CD14-positive monocyte (primary cell): Measurements from ENCODE around the gene IFI35. TPM values are rescaled to one million over a fixed set of nuclear protein-coding genes. Genes with fewer than 3 reads are reported as not detected.
A peak's percentile ranks its signal among the peaks of the same experiment; 100 is the strongest.
"Not testable (repeated sequence)": the region's sequence is repeated elsewhere in the genome, so short reads cannot be mapped to it uniquely, and the experiment has no call there.

Experiments
- DNase-seq, 3 donors: peaks; one replicate each; pipeline ENCODE4 v3.0.0-alpha.2; 2011 to 2022
- H2AFZ ChIP-seq: 2 replicates; pipeline ENCODE4 v1.6.0; 2012; ENCODE audit warnings: mild to moderate bottlenecking, low read depth, low read length, inconsistent platforms; ENCODE audit not compliant: insufficient read depth, poor library complexity, severe bottlenecking
- H3K27ac ChIP-seq, 2 donors: 1 replicate in 1 of 2; 2 replicates in 1 of 2; pipeline ENCODE4 v1.5.1; 2012 to 2013; ENCODE audit warnings: low read length in 2 of 2, control low read depth in 1 of 2, inconsistent platforms in 1 of 2, low read depth in 1 of 2, mild to moderate bottlenecking in 1 of 2
- H3K27me3 ChIP-seq, 2 donors: one replicate each; pipeline versions ENCODE4 v1.6.0 to v1.6.1; 2011 to 2013; ENCODE audit warnings: low read length in 2 of 2; ENCODE audit not compliant: control insufficient read depth in 2 of 2, insufficient read depth in 2 of 2
- H3K36me3 ChIP-seq, 2 donors: replicated peaks in 1 of 2; 1 replicate in 1 of 2; 2 replicates in 1 of 2; pipeline versions ENCODE4 v1.5.1 to v1.6.1; 2012 to 2013; ENCODE audit warnings: low read length in 2 of 2, control low read depth in 1 of 2, inconsistent platforms in 1 of 2, mild to moderate bottlenecking in 1 of 2; ENCODE audit not compliant: insufficient read depth in 2 of 2, control insufficient read depth in 1 of 2
- H3K4me1 ChIP-seq, 2 donors: 1 replicate in 1 of 2; 2 replicates in 1 of 2; pipeline versions ENCODE4 v1.5.1 to v1.6.1; 2012 to 2013; ENCODE audit warnings: low read length in 2 of 2, control low read depth in 1 of 2, inconsistent platforms in 1 of 2, mild to moderate bottlenecking in 1 of 2, moderate library complexity in 1 of 2; ENCODE audit not compliant: insufficient read depth in 2 of 2, control insufficient read depth in 1 of 2
- H3K4me2 ChIP-seq: replicated peaks from 2 replicates; pipeline ENCODE3; 2012; ENCODE audit warnings: low read length, moderate library complexity, mild to moderate bottlenecking; ENCODE audit not compliant: poor library complexity, severe bottlenecking; ENCODE audit errors: extremely low read depth
- H3K4me3 ChIP-seq, 3 experiments: fragments of 200-600 bp in 1 of 3; sonication (generic) in 1 of 3; replicated peaks in 1 of 3; 1 replicate in 2 of 3; 2 replicates in 1 of 3; pipeline ENCODE4 v1.5.1; 2011 to 2013; ENCODE audit warnings: low read length in 3 of 3, mild to moderate bottlenecking in 3 of 3, control low read depth in 2 of 3, low read depth in 2 of 3, inconsistent platforms in 1 of 3, moderate library complexity in 1 of 3
- H3K79me2 ChIP-seq: 2 replicates; pipeline ENCODE4 v1.6.0; 2012; ENCODE audit warnings: mild to moderate bottlenecking, control low read depth, inconsistent platforms, low read length, moderate library complexity; ENCODE audit not compliant: insufficient read depth
- H3K9ac ChIP-seq: 2 replicates; pipeline ENCODE4 v1.6.0; 2017; ENCODE audit warnings: low read length, mild to moderate bottlenecking; ENCODE audit not compliant: insufficient read depth, poor library complexity, severe bottlenecking
- H3K9me3 ChIP-seq, 2 donors: replicated peaks in 1 of 2; 1 replicate in 1 of 2; 2 replicates in 1 of 2; pipeline versions ENCODE4 v1.5.1 to v1.6.1; 2012 to 2013; ENCODE audit warnings: low read length in 2 of 2, control low read depth in 1 of 2; ENCODE audit not compliant: control insufficient read depth in 1 of 2, insufficient read depth in 1 of 2
- H4K20me1 ChIP-seq: 2 replicates; pipeline ENCODE4 v1.6.0; 2012; ENCODE audit warnings: mild to moderate bottlenecking, low read length, control low read depth, moderate library complexity; ENCODE audit not compliant: insufficient read depth
- H3K27ac Mint-ChIP-seq, 7 donors: one replicate each; pipeline ENCODE4 v1.8.0; 2020; ENCODE audit warnings: mild to moderate bottlenecking in 7 of 7, mixed read lengths in 7 of 7, moderate library complexity in 6 of 7, inconsistent platforms in 2 of 7
- H3K27me3 Mint-ChIP-seq, 3 donors: one replicate each; pipeline ENCODE4 v1.8.0; 2021 to 2022; ENCODE audit warnings: low read depth in 3 of 3, mild to moderate bottlenecking in 3 of 3, mixed read lengths in 3 of 3, moderate library complexity in 3 of 3, inconsistent platforms in 1 of 3
- H3K36me3 Mint-ChIP-seq, 2 donors: one replicate each; pipeline ENCODE4 v1.8.0; 2020; ENCODE audit warnings: mixed read lengths in 2 of 2, inconsistent platforms in 1 of 2, mild to moderate bottlenecking in 1 of 2
- H3K4me1 Mint-ChIP-seq: one replicate; pipeline ENCODE4 v1.8.0; 2020; ENCODE audit warnings: mild to moderate bottlenecking, mixed read lengths
- H3K4me3 Mint-ChIP-seq, 2 donors: one replicate each; pipeline ENCODE4 v1.8.0; 2020; ENCODE audit warnings: mild to moderate bottlenecking in 2 of 2, mixed read lengths in 2 of 2, moderate library complexity in 1 of 2
- H3K9me3 Mint-ChIP-seq, 7 donors: one replicate each; pipeline ENCODE4 v1.8.0; 2020 to 2022; ENCODE audit warnings: mixed read lengths in 7 of 7, mild to moderate bottlenecking in 6 of 7, moderate library complexity in 6 of 7, inconsistent platforms in 2 of 7
- WGBS: methylation state at CpG from one replicate; pipeline ENCODE4 v1.1.5; 2013; ENCODE audit warnings: missing lambda C conversion rate; ENCODE audit not compliant: insufficient coverage; 5-methylcytosine and 5-hydroxymethylcytosine counted together
- intact Hi-C, 2 donors: fragments of 100-400 bp; cut with micrococcal nuclease; formaldehyde crosslinking; loops; one replicate each; pipeline versions ENCODE4 v1.15.0 to v1.15.1; 2023
- polyA plus RNA-seq, 3 donors: library from polyadenylated mRNA; depleted of rRNA in 1 of 3; unstranded in 2 of 3; stranded (reverse) in 1 of 3; fragments of 300-500 nt in 2 of 3; fragments of >200 nt in 1 of 3; fragmentation: Illumina TruSeq in 2 of 3; gene quantifications; 1 replicate in 2 of 3; 2 replicates in 1 of 3; pipeline ENCODE4 v1.2.3, GENCODE V29; 2012 to 2021
- TF ChIP-seq, protein P1 (sequence below): fragments of 200-600 bp; IDR thresholded peaks from one replicate; pipeline ENCODE4 v1.8.0; 2022; ENCODE audit warnings: antibody characterized with exemption, mild to moderate bottlenecking

Gene IFI35
- polyA plus RNA-seq, 3 donors: 76.9 to 152 (median 106) TPM

DNA sequence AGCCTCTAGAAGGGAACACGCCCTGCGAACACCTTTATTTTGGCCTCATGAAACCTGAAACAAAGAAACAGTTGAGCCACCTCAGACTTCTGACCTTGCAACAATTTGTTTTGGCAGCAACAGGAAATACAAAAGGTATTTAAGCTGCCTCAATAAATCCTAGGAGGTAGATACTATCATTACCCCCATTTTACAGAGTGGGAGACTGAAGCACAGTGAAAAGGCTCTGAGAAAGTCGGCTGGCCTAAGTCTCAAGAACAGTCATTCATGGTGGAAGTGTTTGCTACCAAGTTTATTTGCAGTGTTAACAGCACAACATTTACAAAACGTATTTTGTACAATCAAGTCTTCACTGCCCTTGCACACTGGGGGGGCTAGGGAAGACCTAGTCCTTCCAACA lies 37.4 kb downstream of the IFI35 start:
- no peak overlapping the region for H3K9ac ChIP-seq
- H3K27ac Mint-ChIP-seq: peak overlapping the region in 1 of 7 donors; percentile 57
- no peak for DNase-seq
- no peaks in the 10 kb centered on the region for H3K27me3 ChIP-seq
- TF ChIP-seq, protein P1, sequence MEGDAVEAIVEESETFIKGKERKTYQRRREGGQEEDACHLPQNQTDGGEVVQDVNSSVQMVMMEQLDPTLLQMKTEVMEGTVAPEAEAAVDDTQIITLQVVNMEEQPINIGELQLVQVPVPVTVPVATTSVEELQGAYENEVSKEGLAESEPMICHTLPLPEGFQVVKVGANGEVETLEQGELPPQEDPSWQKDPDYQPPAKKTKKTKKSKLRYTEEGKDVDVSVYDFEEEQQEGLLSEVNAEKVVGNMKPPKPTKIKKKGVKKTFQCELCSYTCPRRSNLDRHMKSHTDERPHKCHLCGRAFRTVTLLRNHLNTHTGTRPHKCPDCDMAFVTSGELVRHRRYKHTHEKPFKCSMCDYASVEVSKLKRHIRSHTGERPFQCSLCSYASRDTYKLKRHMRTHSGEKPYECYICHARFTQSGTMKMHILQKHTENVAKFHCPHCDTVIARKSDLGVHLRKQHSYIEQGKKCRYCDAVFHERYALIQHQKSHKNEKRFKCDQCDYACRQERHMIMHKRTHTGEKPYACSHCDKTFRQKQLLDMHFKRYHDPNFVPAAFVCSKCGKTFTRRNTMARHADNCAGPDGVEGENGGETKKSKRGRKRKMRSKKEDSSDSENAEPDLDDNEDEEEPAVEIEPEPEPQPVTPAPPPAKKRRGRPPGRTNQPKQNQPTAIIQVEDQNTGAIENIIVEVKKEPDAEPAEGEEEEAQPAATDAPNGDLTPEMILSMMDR: no peak
- no peaks in the 10 kb centered on the region for H3K27me3 Mint-ChIP-seq
- H3K4me1 ChIP-seq: no peaks in the 10 kb centered on the region
- no peak overlapping the region for H3K4me3 ChIP-seq
- peak overlapping the region in 1 of 2 donors; percentile 13 for H3K27ac ChIP-seq
- 92% methylated on average over 2 of the region's 4 CpGs for WGBS
- H3K4me3 Mint-ChIP-seq: no peak overlapping the region
- intact Hi-C loops: no loop called here
- no peaks in the 10 kb centered on the region for H3K9me3 Mint-ChIP-seq
- no peaks in the 10 kb centered on the region for H3K79me2 ChIP-seq
- peaks cover 3 to 38% of the 10 kb centered on the region in 2 donors for H3K36me3 ChIP-seq
- H2AFZ ChIP-seq: no peak overlapping the region
- no peaks in the 10 kb centered on the region for H4K20me1 ChIP-seq
- H3K4me1 Mint-ChIP-seq: no peaks in the 10 kb centered on the region
- no peak overlapping the region for H3K4me2 ChIP-seq
- H3K9me3 ChIP-seq: no peaks in the 10 kb centered on the region
- peaks cover 30 to 45% of the 10 kb centered on the region in 2 donors for H3K36me3 Mint-ChIP-seq

GRCh38 chr17:43051969-43052368 lies 45.4 kb downstream of the IFI35 start:
- Histone ChIP-seq H3K27ac (no peak overlapping the region), H3K9ac (no peak overlapping the region), H3K36me3 (peaks cover 22 to 84% of the 10 kb centered on the region in 2 donors), H2AFZ (no peak overlapping the region), H3K4me1 (no peaks in the 10 kb centered on the region), H4K20me1 (no peaks in the 10 kb centered on the region), H3K9me3 (no peaks in the 10 kb centered on the region), H3K4me3 (no peak overlapping the region), H3K27me3 (no peaks in the 10 kb centered on the region), H3K4me2 (no peak overlapping the region), H3K79me2 (no peaks in the 10 kb centered on the region)
- Mint-ChIP-seq H3K36me3 (peaks cover 42 to 89% of the 10 kb centered on the region in 2 donors), H3K27me3 (no peaks in the 10 kb centered on the region), H3K4me3 (no peak overlapping the region), H3K4me1 (no peaks in the 10 kb centered on the region), H3K27ac (no peak overlapping the region), H3K9me3 (no peaks in the 10 kb centered on the region)
- TF ChIP-seq, protein P1: no peak
- intact Hi-C loops: no loop called here
- WGBS: no CpG with 5 or more reads among the region's 1 CpG
- no peak for DNase-seq

DNA sequence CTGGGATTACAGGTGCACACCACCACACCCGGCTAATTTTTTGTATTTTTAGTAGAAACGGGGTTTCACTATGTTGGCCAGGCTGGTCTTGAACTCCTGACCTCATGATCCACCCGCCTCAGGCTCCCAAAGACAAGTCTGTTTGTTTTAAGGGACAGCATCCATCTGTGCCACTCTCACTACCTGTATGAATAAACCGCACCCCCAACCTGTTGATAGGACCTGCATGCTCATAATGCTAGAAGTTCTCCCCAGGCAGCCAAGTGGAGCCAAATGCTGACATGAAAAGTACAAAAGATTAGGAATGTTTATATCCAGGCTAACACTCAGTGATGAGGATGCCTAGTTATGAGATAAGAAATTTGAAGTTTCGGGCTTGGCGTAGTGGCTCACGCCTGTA lies 46.4 kb downstream of the IFI35 start:
- H3K4me3 Mint-ChIP-seq, intact Hi-C loops: not testable (repeated sequence)

More for the DNA sequence above, 46.4 kb downstream of the IFI35 start:
- not testable (repeated sequence) for DNase-seq, H3K9me3 Mint-ChIP-seq, H3K4me3 ChIP-seq, H3K9me3 ChIP-seq, H4K20me1 ChIP-seq, H3K4me1 Mint-ChIP-seq, H3K9ac ChIP-seq, H3K4me2 ChIP-seq, H3K79me2 ChIP-seq, H3K4me1 ChIP-seq, H3K27ac ChIP-seq, H3K27me3 Mint-ChIP-seq, H2AFZ ChIP-seq, H3K27me3 ChIP-seq
- WGBS: 100% methylated on average over 1 of the region's 7 CpGs
- H3K27ac Mint-ChIP-seq: peak overlapping the region in 1 of 7 donors; percentile 27
- peaks cover 23 to 81% of the 10 kb centered on the region in 2 donors for H3K36me3 ChIP-seq
- peaks cover 41 to 82% of the 10 kb centered on the region in 2 donors for H3K36me3 Mint-ChIP-seq
